ENCODE measurements around the gene LHFPL2. TPM values are rescaled to one million over a fixed set of nuclear protein-coding genes. Genes with fewer than 3 reads are reported as not detected.
A peak's percentile ranks its signal among the peaks of the same experiment; 100 is the strongest.

LHFPL2 gene
- total and polyA plus RNA-seq, 3 donors from 2014 or later = 24.8 to 48.6 (median 42.8) TPM

DNA sequence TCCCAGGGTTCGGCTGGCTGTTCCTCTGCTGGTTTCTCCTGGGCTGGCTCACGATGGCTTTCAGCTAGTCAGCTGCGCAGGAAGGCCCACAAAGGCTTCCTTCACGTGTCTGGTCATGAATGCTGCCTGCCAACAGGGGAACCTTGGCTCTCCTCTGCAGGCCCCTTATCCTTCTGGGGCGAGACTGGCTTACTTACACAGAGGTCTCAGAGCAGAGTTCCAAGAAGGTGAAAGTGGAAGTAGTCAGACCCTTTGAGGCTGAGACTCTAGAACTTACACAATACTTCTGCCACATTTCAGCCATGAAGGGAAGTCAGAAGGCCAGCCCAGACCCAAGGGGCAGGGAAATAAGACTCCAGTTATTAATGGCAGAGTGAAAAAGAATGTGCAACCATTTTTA is 99.5 kb downstream of the LHFPL2 start:
- H3K27me3 ChIP-seq = no peaks in the 10 kb centered on the region
- peaks cover 15% of the 10 kb centered on the region for H3K4me1 ChIP-seq
- peak; percentile 45 for DNase-seq
- H3K36me3 ChIP-seq (ENCODE audit: low read depth, missing control alignments) = no peaks in the 10 kb centered on the region
- intact Hi-C loops (cut with DNase I; ENCODE audit: low total_unique reads) = loop anchor here (10.0 kb wide), 1 partner anchor 86 kb away; no protein-coding TSS in a partner anchor
- 57 to 88% methylated on average over 5 of the region's 5 CpGs for WGBS, 2 donors
- no peaks in the 10 kb centered on the region for H3K9me3 ChIP-seq
- H3K4me3 ChIP-seq = no peak overlapping the region
- peak overlapping the region; percentile 41 to 71 for H3K27ac ChIP-seq
- TF ChIP-seq POLR2A (IDR thresholded peaks at IDR 0.05) = no peak

DNA sequence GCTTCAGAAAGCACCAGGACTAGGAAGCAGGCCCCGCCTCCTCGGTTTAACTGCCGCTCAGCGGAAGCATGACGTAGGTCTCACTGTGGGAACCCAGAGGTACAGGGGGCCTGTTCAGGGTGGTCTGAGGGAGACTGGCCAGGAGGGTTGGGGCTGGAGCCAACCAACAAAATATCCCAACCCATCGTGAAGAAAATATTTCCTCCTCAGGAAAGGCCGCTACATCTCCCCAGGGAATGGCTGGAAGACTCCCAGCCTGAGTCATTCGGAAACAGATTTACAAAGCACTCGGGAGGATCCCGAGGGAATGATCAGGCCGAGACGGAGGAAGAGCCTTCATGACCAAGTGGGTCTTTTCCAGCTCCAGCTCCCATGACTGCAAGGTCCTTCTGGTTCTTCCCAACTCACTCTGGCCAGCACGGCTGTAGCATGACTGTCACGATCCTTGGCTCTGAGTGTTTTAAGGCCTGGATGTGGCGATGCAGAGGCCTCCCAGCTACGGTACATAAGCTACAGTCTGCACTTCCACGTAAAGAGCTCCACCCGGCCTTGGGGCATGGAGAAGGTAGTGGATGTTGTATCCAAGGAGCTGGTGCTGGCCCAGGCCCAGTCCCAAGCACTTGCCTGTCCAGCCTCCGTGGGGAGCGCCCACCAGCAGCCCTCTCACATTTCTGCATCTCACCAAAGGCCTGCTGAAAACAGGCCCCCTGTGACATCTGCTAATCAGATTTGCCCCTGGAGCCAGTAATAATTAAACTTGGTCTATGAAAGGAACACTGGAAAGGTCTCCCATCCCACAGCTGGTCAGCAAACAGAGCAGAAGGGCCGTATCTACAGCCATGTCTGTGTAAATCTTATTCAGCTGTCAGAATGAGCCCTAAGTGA is 100.6 kb downstream of the LHFPL2 start:
- WGBS, 2 donors = 48 to 63% methylated on average over 15 to 21 of the region's 21 CpGs
- intact Hi-C loops (cut with DNase I; ENCODE audit: low total_unique reads) = loop anchor here (10.0 kb wide), 1 partner anchor 87 kb away; no protein-coding TSS in a partner anchor
- Histone ChIP-seq H3K9me3 (no peaks in the 10 kb centered on the region), H3K27me3 (no peaks in the 10 kb centered on the region), H3K4me3 (no peak overlapping the region), H3K36me3 (ENCODE audit: low read depth, missing control alignments) (no peaks in the 10 kb centered on the region), H3K4me1 (peaks cover 15% of the 10 kb centered on the region), H3K27ac (peak overlapping the region; percentile 71 to 75)
- no peak for TF ChIP-seq POLR2A (IDR thresholded peaks at IDR 0.05)
- TF ChIP-seq, protein P1, sequence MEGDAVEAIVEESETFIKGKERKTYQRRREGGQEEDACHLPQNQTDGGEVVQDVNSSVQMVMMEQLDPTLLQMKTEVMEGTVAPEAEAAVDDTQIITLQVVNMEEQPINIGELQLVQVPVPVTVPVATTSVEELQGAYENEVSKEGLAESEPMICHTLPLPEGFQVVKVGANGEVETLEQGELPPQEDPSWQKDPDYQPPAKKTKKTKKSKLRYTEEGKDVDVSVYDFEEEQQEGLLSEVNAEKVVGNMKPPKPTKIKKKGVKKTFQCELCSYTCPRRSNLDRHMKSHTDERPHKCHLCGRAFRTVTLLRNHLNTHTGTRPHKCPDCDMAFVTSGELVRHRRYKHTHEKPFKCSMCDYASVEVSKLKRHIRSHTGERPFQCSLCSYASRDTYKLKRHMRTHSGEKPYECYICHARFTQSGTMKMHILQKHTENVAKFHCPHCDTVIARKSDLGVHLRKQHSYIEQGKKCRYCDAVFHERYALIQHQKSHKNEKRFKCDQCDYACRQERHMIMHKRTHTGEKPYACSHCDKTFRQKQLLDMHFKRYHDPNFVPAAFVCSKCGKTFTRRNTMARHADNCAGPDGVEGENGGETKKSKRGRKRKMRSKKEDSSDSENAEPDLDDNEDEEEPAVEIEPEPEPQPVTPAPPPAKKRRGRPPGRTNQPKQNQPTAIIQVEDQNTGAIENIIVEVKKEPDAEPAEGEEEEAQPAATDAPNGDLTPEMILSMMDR (IDR thresholded peaks at IDR 0.05) = no peak
- peak; percentile 88 for DNase-seq

DNA sequence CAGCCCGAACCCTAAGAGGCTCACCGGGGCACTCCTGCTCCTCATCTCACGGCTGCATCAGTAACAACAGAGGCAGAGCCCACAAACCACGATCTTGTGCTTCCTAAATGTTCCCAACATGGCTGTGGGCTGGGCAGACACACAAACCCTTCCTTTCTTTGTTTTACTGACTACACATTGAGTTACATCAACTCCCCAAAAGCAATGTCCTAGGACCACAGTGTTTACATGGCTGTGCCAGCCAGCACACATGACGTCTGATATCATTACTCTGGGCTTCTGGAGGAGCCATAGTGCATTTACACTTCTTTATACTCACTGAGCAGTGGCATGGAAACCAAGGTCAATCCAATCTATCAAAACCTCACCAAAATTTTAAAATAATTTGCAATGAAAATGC is 101.4 kb downstream of the LHFPL2 start:
- Histone ChIP-seq H3K4me3 (no peak overlapping the region), H3K27me3 (no peaks in the 10 kb centered on the region), H3K9me3 (no peaks in the 10 kb centered on the region), H3K27ac (peak overlapping the region; percentile 71 to 75), H3K36me3 (ENCODE audit: low read depth, missing control alignments) (no peaks in the 10 kb centered on the region), H3K4me1 (peaks cover 15% of the 10 kb centered on the region)
- TF ChIP-seq, protein P1 (IDR thresholded peaks at IDR 0.05) = no peak
- no peak for TF ChIP-seq POLR2A (IDR thresholded peaks at IDR 0.05)
- WGBS, 2 donors = 63 to 66% methylated on average over 4 to 5 of the region's 5 CpGs
- no peak for DNase-seq
- intact Hi-C loops (cut with DNase I; ENCODE audit: low total_unique reads) = loop anchor here (10.0 kb wide), 1 partner anchor 88 kb away; no protein-coding TSS in a partner anchor

DNA sequence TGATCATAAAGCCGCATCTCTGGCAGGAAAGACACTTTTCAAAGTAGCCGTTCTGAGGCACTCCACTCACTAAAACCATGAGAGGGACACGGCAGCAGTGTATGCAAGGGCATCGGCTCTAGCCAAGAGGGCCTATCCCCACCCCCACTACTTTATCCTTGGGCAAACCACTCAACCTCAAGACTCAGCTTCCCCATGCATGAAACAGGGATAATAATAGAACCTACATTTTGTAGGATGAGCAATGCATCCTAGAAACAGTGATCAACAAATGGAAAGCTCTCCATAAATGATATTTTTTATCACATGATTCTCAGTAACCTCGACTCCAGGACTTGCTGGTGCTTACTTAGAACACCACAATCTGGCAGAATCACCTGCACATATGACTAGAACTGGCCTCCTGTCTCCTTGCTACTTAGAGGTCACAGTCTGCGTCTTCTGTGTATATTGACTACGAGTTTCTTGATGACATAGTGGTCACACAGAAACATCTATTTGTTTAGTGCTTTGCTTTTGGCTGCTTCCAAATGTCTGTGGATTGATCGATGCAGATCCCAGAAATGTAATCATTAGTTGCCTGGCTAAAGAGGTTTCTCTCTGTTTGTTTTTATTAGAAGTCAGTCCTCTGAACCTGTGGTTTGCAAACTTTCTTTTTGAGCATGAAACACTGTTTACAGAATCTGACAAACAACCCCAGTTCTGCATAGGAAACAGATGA is 102.1 kb downstream of the LHFPL2 start:
- Histone ChIP-seq H3K4me1 (peaks cover 15% of the 10 kb centered on the region), H3K36me3 (ENCODE audit: low read depth, missing control alignments) (no peaks in the 10 kb centered on the region), H3K4me3 (no peak overlapping the region), H3K27ac (peak overlapping the region; percentile 71 to 75), H3K9me3 (no peaks in the 10 kb centered on the region), H3K27me3 (no peaks in the 10 kb centered on the region)
- TF ChIP-seq, protein P1 (IDR thresholded peaks at IDR 0.05) = no peak
- no peak for TF ChIP-seq POLR2A (IDR thresholded peaks at IDR 0.05)
- intact Hi-C loops (cut with DNase I; ENCODE audit: low total_unique reads) = loop anchor here (10.0 kb wide), 1 partner anchor 88 kb away; no protein-coding TSS in a partner anchor
- no peak for DNase-seq
- WGBS, 2 donors = 74 to 82% methylated on average over 8 of the region's 8 CpGs

DNA sequence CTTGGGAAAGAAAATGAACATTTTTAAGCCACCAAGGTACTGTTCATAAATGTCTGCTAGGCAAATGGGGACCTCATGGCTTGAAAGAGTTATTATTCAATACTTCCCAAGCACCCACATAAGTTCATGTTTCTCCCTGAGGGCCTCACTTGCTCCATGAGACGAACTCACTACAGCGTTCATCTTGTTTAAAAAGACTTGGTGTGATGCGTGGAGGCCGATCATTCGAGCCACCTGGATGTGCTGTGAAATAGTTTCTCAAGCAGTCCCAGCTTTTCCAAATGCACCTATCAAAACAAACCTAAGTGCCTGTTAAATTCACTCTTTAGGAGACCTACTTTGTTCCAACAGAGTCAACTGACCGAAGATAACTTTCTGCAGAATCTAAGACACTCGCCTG is 103.2 kb downstream of the LHFPL2 start:
- Histone ChIP-seq H3K4me3 (no peak overlapping the region), H3K4me1 (peaks cover 23% of the 10 kb centered on the region), H3K36me3 (ENCODE audit: low read depth, missing control alignments) (no peaks in the 10 kb centered on the region), H3K27ac (no peak overlapping the region), H3K27me3 (no peaks in the 10 kb centered on the region), H3K9me3 (no peaks in the 10 kb centered on the region)
- no peak for DNase-seq
- intact Hi-C loops (cut with DNase I; ENCODE audit: low total_unique reads) = loop anchor here (10.0 kb wide), 1 partner anchor 89 kb away; no protein-coding TSS in a partner anchor
- no peak for TF ChIP-seq POLR2A (IDR thresholded peaks at IDR 0.05)
- TF ChIP-seq, protein P1 (IDR thresholded peaks at IDR 0.05) = no peak
- 78 to 95% methylated on average over 7 of the region's 7 CpGs for WGBS, 2 donors

Measured in testis (tissue), 3 donors.